ENCODE measurements around the gene FBP1.

Gene FBP1

GRCh38 chr9:94655739-94656138 is 16.4 kb upstream of the FBP1 start:
- DNase-seq, result no peak

GRCh38 chr9:94654165-94654894 is 15.0 kb upstream of the FBP1 start:
- peak; percentile 91 for DNase-seq

GRCh38 chr9:94650949-94651348 is 11.6 kb upstream of the FBP1 start:
- DNase-seq, result no peak

GRCh38 chr9:94649100-94649819 is 9.9 kb upstream of the FBP1 start:
- DNase-seq, result peak; percentile 89

GRCh38 chr9:94648185-94648584 is 8.9 kb upstream of the FBP1 start:
- DNase-seq, result no peak

GRCh38 chr9:94645901-94646300 is 6.6 kb upstream of the FBP1 start:
- DNase-seq, result no peak

GRCh38 chr9:94644543-94644942 is 5.2 kb upstream of the FBP1 start:
- DNase-seq, result no peak

- DNase-seq, result no peak
Measured at GRCh38 chr9:94643741-94644140, 4.4 kb upstream of the FBP1 start.

- peak; percentile 89 for DNase-seq
Measured at GRCh38 chr9:94643176-94643575, 3.9 kb upstream of the FBP1 start.

GRCh38 chr9:94642501-94642900 is 3.2 kb upstream of the FBP1 start:
- DNase-seq, result no peak

- DNase-seq, result no peak
Measured at GRCh38 chr9:94639999-94640376, 670 bp upstream of the FBP1 start.

GRCh38 chr9:94638335-94639060 is 820 bp downstream of the FBP1 start:
- no peak for DNase-seq

- DNase-seq, result no peak
Measured at GRCh38 chr9:94632737-94633136, 6.6 kb downstream of the FBP1 start.

- DNase-seq, result no peak
Measured at GRCh38 chr9:94631599-94631998, 7.7 kb downstream of the FBP1 start.

GRCh38 chr9:94630833-94631232 is 8.5 kb downstream of the FBP1 start:
- no peak for DNase-seq

- DNase-seq, result no peak
Measured at GRCh38 chr9:94630281-94630680, 9.0 kb downstream of the FBP1 start.

GRCh38 chr9:94627287-94627686 is 12.0 kb downstream of the FBP1 start:
- DNase-seq, result no peak

- no peak for DNase-seq
Measured at GRCh38 chr9:94625835-94626234, 13.5 kb downstream of the FBP1 start.

- no peak for DNase-seq
Measured at GRCh38 chr9:94624629-94625028, 14.7 kb downstream of the FBP1 start.

- DNase-seq, result peak; percentile 52
Measured at GRCh38 chr9:94623253-94623652, 16.1 kb downstream of the FBP1 start.

GRCh38 chr9:94622087-94622800 is 17.1 kb downstream of the FBP1 start:
- DNase-seq, result no peak

- DNase-seq, result no peak
Measured at GRCh38 chr9:94619026-94619425, 20.3 kb downstream of the FBP1 start.

GRCh38 chr9:94613003-94613402 is 26.3 kb downstream of the FBP1 start:
- no peak for DNase-seq

Data from suppressor macrophage treated with lipopolysaccharide for 4 hours (primary cell).